Sigmoid colon (tissue), 4 donors: ENCODE results near the gene CPVL.

Experiments used
- CTCF ChIP-seq, 4 experiments: fragments of 450-650 bp in 3 of 4; fragments of 200-600 bp in 1 of 4; IDR thresholded peaks; one replicate each; pipeline ENCODE4 v1.5.1; 2016 to 2019; ENCODE audit warnings: antibody characterized with exemption in 4 of 4, mild to moderate bottlenecking in 3 of 4, moderate library complexity in 2 of 4
- POLR2AphosphoS5 ChIP-seq, 4 donors: sonication (generic); formaldehyde crosslinking; IDR thresholded peaks; one replicate each; pipeline ENCODE4 v1.6.1; 2017; ENCODE audit warnings: antibody characterized with exemption in 4 of 4

GRCh38 chr7:29122081-29122480, 24.3 kb downstream of the CPVL start:
- TF ChIP-seq CTCF (IDR thresholded peaks at IDR 0.05) (no peak), POLR2AphosphoS5 (IDR thresholded peaks at IDR 0.05) (no peak)
